GM21717 (cell line): ENCODE data around the gene SFMBT1.

Experiments used
- ATAC-seq: cut with Tn5 transposase; IDR thresholded peaks from one replicate; pipeline ENCODE4 v1.9.1; 2021; ENCODE audit warnings: mild to moderate bottlenecking, moderate library complexity; ENCODE audit not compliant: unreplicated experiment

The SFMBT1 gene

DNA sequence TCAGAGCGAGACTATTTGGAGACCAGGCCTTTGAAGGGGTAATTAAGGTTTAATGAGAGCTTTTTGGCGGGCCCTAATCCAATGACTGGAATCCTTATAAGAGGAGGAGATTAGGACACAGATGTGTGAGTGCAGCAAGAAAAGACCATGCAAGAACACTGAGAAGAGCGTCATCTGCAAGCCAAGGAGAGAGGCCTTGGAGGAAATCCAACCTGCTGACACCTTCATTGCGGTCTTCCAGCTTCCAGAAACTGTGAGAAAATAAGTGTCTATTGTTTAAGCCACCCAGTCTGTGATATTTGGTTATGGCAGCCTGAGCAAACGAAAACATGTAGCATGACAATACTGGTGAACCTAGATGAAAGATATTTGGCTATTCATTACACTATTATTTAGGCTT lies 188.0 kb downstream of the SFMBT1 start:
- no peak for ATAC-seq

DNA sequence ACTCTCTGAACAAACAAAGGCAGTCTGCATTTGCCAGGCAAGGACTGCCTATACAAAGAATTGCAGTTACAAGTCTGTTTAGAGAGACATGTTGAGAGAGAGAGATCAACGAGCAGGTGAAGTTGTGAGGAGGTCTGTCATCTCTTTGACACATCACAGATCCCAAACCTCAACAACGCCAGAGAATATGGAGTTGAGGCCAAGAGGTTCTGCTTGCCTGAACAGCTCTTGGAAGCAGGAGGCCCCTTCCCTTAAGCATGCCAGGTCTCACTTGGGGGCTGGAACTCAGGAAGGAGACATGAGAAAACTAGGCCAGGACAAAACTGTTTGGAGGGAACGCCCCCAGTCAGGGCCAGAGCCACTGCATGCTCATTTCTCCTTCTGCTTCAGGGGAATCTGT lies 188.7 kb downstream of the SFMBT1 start:
- ATAC-seq, result no peak

DNA sequence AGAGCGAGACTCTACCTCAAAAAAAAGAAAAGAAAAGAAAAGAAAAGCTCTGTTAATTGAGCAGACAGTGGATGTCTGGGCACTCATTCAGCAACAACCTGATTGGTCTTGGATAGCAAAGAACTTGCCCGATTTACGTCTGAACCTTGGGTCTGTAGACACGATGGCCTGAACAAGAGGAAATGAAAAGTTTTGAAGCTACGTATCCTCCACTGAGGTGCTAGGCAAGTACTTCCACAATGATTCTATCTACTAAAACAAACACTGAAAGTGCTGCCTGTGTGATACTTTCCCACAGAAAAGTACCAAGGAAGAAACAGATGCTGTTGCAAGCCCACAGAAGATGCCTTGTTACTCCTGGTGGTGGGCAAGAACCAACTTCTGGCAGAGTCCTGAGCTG lies 189.2 kb downstream of the SFMBT1 start:
- peak; percentile 67 for ATAC-seq

DNA sequence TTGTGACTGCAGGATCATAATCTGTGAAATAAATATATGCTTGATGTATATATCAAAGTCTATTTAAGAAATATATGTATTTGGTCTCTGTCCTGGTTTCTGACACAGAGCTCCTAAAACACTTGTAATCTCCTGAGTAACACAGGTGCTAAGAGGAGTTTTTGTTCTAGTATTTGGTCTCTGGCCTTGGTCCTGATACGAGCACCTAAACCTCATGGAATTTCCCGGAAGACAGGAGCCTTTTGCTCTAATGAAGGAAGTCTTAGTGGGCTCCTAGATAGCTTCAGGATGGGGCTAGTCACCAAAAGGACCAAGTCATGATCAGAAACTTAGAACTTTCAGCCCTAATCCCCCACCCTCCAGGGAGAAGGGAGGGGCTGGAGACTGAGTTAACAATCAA lies 191.9 kb downstream of the SFMBT1 start:
- ATAC-seq, result no peak
